Urinary bladder (tissue), 4 donors: ENCODE data around the gene PMEPA1. TPM values are rescaled to one million over a fixed set of nuclear protein-coding genes. Genes with fewer than 3 reads are reported as not detected.

ENCODE experiments used
- DNase-seq: peaks from one replicate; pipeline ENCODE4 v3.0.0-alpha.2; 2015; ENCODE audit errors: extremely low spot score
- H3K27ac ChIP-seq: one replicate; pipeline ENCODE4 v1.5.1; 2013; ENCODE audit warnings: low read depth, mild to moderate bottlenecking, moderate library complexity
- H3K36me3 ChIP-seq: one replicate; pipeline ENCODE4 v1.6.1; 2013; ENCODE audit warnings: mild to moderate bottlenecking, moderate library complexity; ENCODE audit not compliant: insufficient read depth
- H3K4me1 ChIP-seq: one replicate; pipeline ENCODE4 v1.6.1; 2013; ENCODE audit warnings: mild to moderate bottlenecking, moderate library complexity; ENCODE audit not compliant: insufficient read depth
- H3K4me3 ChIP-seq: one replicate; pipeline ENCODE4 v1.5.1; 2013; ENCODE audit warnings: low read depth, low read length
- WGBS: extraction: QIAGEN DNeasy Blood & Tissue Kit; methylation state at CpG from one replicate; pipeline ENCODE4 v1.1.7; 2013; 5-methylcytosine and 5-hydroxymethylcytosine counted together
- polyA plus RNA-seq: library from polyadenylated mRNA; stranded (reverse); fragments of 200-250 nt; gene quantifications from one replicate; pipeline ENCODE4 v1.2.3, GENCODE V29; 2013
- total RNA-seq: library from RNA; depleted of rRNA; stranded (reverse); fragments of >200 nt; gene quantifications from one replicate; pipeline ENCODE4 v1.2.3, GENCODE V29; 2014
- donor health status: healthy with polysubstance abuse.
- donor health status: healthy.

The PMEPA1 gene
- total and polyA plus RNA-seq, 2 donors, result 20.4 to 20.6 TPM

DNA sequence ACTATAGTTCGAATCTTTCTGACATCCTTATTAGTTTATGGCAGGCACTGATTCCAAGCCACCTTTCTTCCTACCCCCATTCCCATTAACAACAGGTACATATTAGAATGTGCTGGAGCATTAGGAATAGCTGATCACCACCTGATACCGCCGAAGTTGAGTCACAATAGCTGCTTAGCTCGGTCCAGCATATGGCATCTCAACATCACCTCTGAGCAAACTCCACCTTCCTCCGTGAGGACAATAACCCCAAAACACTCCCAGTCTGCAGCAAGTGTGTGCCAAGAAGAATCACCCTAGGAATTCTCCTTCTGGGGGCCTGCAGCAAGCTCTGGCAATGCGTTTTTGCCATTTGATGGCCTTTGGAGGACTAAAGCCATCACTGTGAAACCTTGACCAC, 8.7 kb downstream of the PMEPA1 start:
- Histone ChIP-seq H3K4me3 (no peak overlapping the region), H3K4me1 (no peaks in the 10 kb centered on the region), H3K36me3 (no peaks in the 10 kb centered on the region), H3K27ac (no peak overlapping the region)
- no peak for DNase-seq
- WGBS, result 84% methylated on average over 6 of the region's 6 CpGs

DNA sequence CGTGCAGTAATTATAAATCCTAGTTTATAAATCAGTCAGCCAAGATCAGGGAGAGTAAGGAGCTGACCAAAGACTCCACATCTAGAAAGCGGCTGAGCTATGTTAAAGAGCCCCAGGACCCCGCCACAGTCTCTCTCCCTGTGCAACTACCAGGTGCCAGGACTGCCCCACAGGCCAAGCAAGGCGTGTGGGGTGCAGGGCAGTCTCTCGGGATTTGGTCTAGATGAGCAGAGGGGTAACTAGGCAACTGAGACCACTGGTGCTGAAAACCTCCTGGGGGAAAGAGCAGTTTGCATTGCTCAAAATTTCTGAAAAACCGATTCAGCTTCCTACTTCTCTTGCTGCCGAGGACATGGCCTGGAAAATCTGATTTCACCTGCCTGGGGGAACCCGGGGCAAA, 10.4 kb downstream of the PMEPA1 start:
- H3K4me1 ChIP-seq, result no peaks in the 10 kb centered on the region
- H3K27ac ChIP-seq, result no peak overlapping the region
- no peak overlapping the region for H3K4me3 ChIP-seq
- DNase-seq, result no peak
- no peaks in the 10 kb centered on the region for H3K36me3 ChIP-seq
- 83% methylated on average over 8 of the region's 8 CpGs for WGBS

DNA sequence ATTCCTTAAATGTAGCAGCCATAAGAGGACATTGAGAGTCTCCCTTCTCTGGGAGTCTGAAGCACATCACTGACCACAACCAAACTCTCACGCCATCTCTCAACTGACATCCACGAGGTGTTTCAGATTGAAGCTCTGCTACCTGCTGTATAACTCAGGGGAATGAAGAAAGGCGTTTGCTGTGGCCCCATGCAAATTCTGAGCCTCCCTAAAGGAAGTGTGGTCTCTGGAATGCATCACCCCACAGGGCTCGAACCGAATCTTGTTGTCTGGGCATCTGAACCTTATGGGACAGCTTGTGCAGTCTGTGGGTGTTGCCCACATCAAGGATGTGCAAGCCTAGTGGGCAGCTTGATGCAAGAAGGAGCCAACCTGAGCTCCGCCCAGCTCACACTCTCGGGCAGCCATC, 10.9 kb downstream of the PMEPA1 start:
- DNase-seq, result no peak
- no peak overlapping the region for H3K27ac ChIP-seq
- WGBS, result 75% methylated on average over 7 of the region's 7 CpGs
- no peaks in the 10 kb centered on the region for H3K4me1 ChIP-seq
- H3K36me3 ChIP-seq, result no peaks in the 10 kb centered on the region
- no peak overlapping the region for H3K4me3 ChIP-seq

DNA sequence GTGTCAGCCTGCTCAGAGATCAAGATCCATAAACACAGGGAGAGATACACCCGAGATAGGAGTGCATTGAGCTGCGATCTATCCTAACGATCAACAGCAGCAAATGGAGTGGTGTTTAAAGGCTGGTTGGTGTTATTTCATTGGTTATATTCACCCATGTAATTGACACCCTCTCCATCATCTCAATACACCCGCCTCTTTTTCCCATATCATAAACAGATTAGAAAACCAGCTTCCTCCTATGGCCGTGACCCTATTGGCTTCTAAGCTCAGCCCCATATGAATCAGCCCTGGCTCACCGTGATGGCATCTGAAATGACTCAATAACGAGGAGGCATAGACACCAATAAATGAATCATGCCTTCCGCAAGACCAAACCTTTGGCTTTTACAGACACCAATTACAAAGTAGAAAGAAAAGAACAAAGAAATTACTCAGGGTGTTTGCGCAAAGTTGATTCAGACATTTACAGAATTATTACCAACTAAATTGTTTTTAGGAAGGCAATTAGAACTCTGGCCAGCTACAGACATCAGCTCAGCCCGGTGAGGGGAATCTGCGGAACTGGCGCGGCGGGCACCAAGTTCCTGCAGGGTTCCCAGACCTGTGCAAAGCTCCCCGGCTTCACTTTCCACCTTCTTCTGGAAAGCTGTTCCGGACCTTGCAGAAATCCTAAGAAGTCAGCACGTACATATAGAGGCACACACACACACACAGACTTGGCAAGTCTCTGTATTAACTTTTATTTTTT, 11.5 kb downstream of the PMEPA1 start:
- WGBS, result 75% methylated on average over 17 of the region's 17 CpGs
- DNase-seq, result no peak
- no peak overlapping the region for H3K4me3 ChIP-seq
- no peaks in the 10 kb centered on the region for H3K36me3 ChIP-seq
- no peaks in the 10 kb centered on the region for H3K4me1 ChIP-seq
- no peak overlapping the region for H3K27ac ChIP-seq

DNA sequence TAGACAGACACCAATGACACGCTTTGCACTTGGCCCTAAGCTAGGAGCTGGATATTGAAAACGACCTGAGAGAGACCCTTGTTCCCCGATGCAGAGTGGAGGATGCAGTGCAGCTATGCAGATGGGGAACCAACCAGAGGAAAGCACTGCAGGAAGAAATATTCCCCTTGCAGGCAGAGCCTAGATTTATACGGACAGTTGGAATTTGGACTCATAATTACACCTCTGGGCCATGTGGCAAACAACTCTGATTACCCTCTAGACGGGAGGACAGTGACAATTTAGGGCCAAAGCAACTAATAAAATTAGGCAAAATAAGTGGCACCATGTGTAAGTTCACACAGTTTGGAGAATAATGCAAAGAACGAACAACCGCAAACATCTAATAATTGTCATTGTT, 12.3 kb downstream of the PMEPA1 start:
- H3K36me3 ChIP-seq, result no peaks in the 10 kb centered on the region
- H3K27ac ChIP-seq, result no peak overlapping the region
- no peaks in the 10 kb centered on the region for H3K4me1 ChIP-seq
- no peak for DNase-seq
- no peak overlapping the region for H3K4me3 ChIP-seq
- 69% methylated on average over 7 of the region's 7 CpGs for WGBS

DNA sequence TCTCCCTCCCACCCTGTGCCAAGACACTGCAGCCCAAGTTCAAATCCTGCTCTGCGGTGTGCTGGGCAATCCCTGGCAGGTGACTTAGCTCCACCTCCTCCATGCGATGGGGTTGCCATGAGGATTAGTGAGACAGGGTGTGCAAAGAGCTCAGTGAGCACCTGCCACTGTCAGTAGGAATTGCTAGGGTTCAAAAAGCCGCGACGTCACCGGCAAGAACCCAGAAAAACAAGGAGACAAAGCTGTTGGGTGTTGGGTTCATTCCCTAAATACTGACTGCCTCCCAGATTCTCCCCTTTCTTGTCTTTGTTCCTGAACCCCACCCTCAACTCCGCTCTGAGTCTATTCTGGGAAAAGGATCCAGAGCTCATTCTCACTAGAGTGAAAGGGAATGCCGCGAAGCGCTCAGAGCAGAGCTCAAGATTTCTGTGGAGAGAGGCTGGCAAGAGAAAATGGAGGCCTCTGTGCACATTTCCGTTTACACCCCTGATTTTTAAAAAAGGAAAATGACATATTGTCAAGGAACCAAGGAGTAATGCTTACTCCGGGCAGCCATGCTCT, 13.3 kb downstream of the PMEPA1 start:
- no peak for DNase-seq
- Histone ChIP-seq H3K27ac (no peak overlapping the region), H3K4me3 (no peak overlapping the region), H3K4me1 (no peaks in the 10 kb centered on the region), H3K36me3 (no peaks in the 10 kb centered on the region)
- 94% methylated on average over 12 of the region's 12 CpGs for WGBS

DNA sequence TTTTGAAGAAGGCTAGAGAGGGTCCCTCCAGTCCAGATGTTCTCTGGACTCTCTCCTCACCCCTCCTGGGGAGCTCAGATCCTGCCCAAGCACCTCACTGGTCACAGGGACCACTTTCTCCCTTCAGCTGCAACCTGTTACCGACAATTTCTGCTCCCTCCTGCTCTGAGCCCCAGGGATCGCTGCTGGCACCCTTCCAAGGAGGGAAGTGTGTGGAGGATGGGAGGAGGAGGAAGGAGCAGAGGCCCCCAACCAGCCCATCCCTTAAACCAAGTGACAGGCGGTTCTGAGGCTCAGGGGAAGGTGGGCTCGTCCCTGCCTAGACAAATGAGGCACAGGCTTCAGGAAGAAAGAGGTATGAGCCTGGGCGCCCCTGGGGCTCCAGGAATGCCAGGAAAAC, 13.9 kb downstream of the PMEPA1 start:
- DNase-seq, result no peak
- 67% methylated on average over 5 of the region's 5 CpGs for WGBS
- H3K4me1 ChIP-seq, result no peaks in the 10 kb centered on the region
- H3K4me3 ChIP-seq, result no peak overlapping the region
- H3K36me3 ChIP-seq, result no peaks in the 10 kb centered on the region
- no peak overlapping the region for H3K27ac ChIP-seq

DNA sequence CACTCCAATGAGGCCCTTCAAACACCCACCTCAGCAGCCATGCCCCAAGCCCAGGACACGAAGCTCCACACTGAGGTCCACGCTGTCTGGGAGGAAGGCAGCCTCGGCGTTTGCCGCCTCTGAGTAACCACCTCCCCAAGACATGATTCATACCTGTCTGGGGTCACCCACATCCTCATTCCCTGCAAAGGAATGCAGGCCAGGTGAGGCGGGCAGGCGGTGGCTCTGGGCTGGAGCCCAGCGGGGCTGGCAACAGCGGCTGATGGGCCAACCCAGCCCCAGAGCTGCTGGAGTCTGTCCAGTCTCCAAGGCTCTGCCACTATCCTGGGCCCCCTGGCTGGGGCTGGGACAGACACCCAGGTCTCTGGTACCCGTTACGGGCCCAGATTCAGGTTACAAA, 14.8 kb downstream of the PMEPA1 start:
- Histone ChIP-seq H3K4me1 (no peaks in the 10 kb centered on the region), H3K36me3 (no peaks in the 10 kb centered on the region), H3K27ac (no peak overlapping the region), H3K4me3 (no peak overlapping the region)
- 90% methylated on average over 11 of the region's 11 CpGs for WGBS
- DNase-seq, result no peak

DNA sequence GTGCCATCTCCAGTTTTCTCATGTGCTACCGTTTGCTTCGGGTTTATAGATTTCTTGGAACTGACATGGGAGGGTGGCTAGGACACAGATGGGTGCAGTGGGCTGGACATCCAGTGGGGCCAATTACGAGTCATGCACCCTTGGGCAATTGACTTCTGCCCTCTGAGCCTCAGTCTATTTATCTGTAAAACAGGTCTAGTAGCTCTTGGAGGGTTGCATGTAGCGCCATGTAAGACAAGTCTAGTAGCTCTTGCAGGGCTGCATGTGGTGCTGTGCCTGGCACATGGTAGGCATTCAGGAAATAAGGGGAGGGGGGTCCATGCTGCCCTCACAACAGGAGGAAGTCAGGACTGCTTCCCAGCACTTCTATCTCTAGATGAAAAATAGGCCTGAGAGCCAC, 15.3 kb downstream of the PMEPA1 start:
- H3K4me1 ChIP-seq, result no peaks in the 10 kb centered on the region

DNA sequence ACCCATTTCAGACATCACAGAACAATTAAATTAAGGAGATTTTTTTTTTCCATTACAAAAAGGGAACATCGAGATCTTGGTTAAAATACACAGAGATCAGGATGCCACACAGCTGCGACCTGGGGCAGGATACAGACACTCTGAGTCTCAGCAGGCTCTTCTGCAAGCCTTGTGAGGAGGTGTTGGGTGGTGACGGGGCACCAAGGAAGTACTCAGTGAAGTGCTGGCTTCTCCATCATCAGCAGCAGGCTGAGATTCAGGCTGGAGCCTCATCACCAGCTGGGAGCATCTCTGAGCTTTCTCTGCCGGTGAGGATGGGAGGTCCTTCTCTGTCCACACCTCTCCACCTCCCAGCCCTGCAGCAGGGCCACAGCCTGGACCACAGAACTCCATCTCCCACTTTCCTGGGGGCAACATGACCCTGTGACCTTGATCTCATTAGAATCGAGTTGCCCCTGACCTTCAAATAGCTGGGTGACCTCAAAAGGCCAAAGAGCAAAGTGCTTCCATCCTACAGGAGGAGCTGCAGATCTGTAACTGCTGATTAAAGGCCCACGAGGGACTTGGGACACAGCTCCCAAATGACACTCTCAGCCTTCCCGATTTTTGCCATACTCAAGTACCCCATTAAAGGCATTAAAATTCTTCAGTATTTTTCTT, 16.0 kb downstream of the PMEPA1 start:
- H3K4me3 ChIP-seq, result no peak overlapping the region
- no peak overlapping the region for H3K27ac ChIP-seq
- no peak for DNase-seq
- no peaks in the 10 kb centered on the region for H3K36me3 ChIP-seq
- H3K4me1 ChIP-seq, result no peaks in the 10 kb centered on the region
- 71% methylated on average over 7 of the region's 7 CpGs for WGBS

More for the DNA sequence above, 15.3 kb downstream of the PMEPA1 start:
- Histone ChIP-seq H3K36me3 (no peaks in the 10 kb centered on the region), H3K4me3 (no peak overlapping the region), H3K27ac (no peak overlapping the region)
- no peak for DNase-seq
- 88% methylated on average over 4 of the region's 4 CpGs for WGBS

DNA sequence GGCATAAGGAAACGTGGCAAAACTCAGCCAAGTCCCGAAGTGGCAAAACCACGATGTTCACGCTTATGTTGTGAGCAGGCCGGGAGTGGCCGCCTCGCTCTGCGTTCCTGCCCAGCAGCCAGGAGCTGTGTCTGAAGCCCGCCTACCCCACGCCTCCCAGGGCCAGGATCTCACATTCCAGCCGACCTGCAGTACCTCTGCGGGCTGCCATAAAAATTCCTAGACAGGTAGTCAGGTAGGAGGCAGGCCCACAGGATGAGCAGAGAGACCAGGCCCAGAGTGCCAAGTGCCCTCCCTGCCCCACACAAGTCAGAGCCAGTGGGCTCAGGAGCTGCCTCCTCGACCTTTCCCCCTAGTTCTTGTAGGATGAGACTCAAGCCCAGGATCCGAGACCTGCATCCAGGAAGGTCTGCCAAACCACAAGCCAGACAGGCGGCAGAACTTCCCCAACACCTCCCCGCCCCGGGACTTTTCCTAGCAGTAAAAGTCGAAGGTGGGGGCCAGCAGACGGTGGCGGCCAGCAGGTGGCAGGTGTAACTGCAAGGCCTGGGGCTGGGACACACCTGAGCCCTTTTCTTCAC, 16.7 kb downstream of the PMEPA1 start:
- Histone ChIP-seq H3K27ac (no peak overlapping the region), H3K36me3 (no peaks in the 10 kb centered on the region), H3K4me1 (no peaks in the 10 kb centered on the region), H3K4me3 (no peak overlapping the region)
- 79% methylated on average over 20 of the region's 20 CpGs for WGBS
- DNase-seq, result no peak

DNA sequence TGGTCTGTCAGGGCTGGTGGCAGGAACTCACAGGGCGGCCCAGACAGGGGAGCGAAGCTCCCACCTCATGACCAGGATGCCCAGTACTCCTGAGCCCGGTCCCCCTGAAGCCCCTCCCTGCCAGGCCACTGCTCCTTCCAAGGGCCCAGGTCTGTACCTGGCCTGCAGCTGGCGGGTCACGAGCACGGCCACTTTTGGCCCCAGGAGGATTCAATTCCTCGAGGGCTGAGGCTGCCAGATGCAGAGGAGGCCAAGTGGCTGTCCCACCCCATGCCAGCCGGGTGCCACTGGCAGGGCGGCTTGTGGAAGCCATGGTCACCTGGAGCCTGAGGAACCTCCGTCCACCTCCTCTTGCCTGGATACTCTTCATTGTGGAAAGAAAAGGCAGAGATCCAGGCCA, 17.4 kb downstream of the PMEPA1 start:
- Histone ChIP-seq H3K36me3 (no peaks in the 10 kb centered on the region), H3K4me1 (no peaks in the 10 kb centered on the region), H3K27ac (no peak overlapping the region), H3K4me3 (no peak overlapping the region)
- DNase-seq, result no peak
- WGBS, result 91% methylated on average over 10 of the region's 10 CpGs

DNA sequence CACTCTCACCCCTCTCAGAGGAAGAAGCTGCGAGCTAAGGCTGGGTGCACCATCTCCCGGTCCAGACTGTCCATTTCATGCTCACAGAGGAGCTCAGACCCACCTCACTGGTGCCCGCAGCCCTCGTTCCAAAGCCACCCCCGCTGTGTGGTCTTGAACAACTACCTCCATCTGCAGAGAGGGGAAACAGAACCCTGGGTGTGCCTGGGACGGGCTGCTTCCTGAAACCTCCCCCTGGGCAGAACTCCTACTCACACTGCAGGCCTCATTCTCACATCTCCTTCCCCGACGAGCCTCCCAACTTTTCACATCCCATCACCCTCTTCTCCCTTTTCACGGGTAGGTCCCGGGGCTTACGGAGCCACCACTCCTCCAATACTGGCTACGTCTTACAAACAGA, 18.1 kb downstream of the PMEPA1 start:
- H3K36me3 ChIP-seq, result no peaks in the 10 kb centered on the region

DNA sequence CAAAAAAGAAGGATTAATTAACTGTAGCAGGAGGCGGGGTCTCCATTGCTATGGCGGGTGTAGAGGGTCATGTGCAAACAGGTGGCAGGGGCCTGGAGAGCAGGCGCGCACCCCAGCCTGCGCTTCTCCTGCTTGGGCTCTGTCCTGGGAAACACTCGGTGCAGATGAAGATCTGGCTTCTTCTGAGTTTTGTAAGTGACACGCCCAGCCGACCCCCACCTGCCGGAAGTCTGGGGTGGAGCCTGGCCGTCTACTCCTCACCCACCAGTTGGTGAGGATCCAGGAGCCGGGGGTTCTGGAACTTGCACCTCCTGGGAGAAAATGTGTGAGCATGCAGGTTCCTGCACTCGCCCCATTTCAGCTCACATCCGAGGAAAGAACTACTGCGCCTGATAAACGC, 19.3 kb downstream of the PMEPA1 start:
- H3K4me1 ChIP-seq, result no peaks in the 10 kb centered on the region

More for the DNA sequence above, 18.1 kb downstream of the PMEPA1 start:
- H3K4me1 ChIP-seq, result no peaks in the 10 kb centered on the region
- DNase-seq, result no peak
- WGBS, result 89% methylated on average over 12 of the region's 12 CpGs
- H3K27ac ChIP-seq, result no peak overlapping the region
- H3K4me3 ChIP-seq, result no peak overlapping the region

More for the DNA sequence above, 19.3 kb downstream of the PMEPA1 start:
- Histone ChIP-seq H3K27ac (no peak overlapping the region), H3K36me3 (no peaks in the 10 kb centered on the region), H3K4me3 (no peak overlapping the region)
- DNase-seq, result no peak
- 84% methylated on average over 15 of the region's 15 CpGs for WGBS
